CD4-positive, alpha-beta T cell treated with Interferon alpha-2 for 1 hour (primary cell): ENCODE measurements around the gene ERO1A.
A peak's percentile ranks its signal among the peaks of the same experiment; 100 is the strongest.
"Not testable (repeated sequence)": the region's sequence is repeated elsewhere in the genome, so short reads cannot be mapped to it uniquely, and the experiment has no call there.

Source experiments
- DNase-seq, 2 donors: peaks; one replicate each; pipeline ENCODE4 v3.0.0-alpha.2; 2020 to 2022

ERO1A gene

GRCh38 chr14:52695481-52696091, at the start of gene ERO1A:
Gene ERO1A, minus strand, starts transcription at chr14:52695558. Its CDS starts 77 bp downstream, at chr14:52695481.
- DNase-seq, result peak; percentile 66 to 72

- peak in 1 of 2 donors; percentile 60 for DNase-seq
Measured at GRCh38 chr14:52741865-52742264, 46.5 kb upstream of the ERO1A start.

GRCh38 chr14:52740751-52741150, 45.4 kb upstream of the ERO1A start:
- no peak for DNase-seq

GRCh38 chr14:52738409-52738808, 43.1 kb upstream of the ERO1A start:
- DNase-seq, result no peak

- no peak for DNase-seq
Measured at GRCh38 chr14:52735921-52736489, 40.6 kb upstream of the ERO1A start.

- DNase-seq, result no peak
Measured at GRCh38 chr14:52733824-52734223, 38.5 kb upstream of the ERO1A start.

- no peak for DNase-seq
Measured at GRCh38 chr14:52730709-52731111, 35.4 kb upstream of the ERO1A start.

GRCh38 chr14:52729925-52730708, 34.8 kb upstream of the ERO1A start, which contains the start of gene STYX:
Gene STYX, plus strand, starts transcription at chr14:52730166. Its CDS starts 309 bp downstream, at chr14:52730475.
- DNase-seq, result peak; percentile 96 to 98

- no peak for DNase-seq
Measured at GRCh38 chr14:52729585-52729924, 34.2 kb upstream of the ERO1A start.

- DNase-seq, result not testable (repeated sequence)
Measured at GRCh38 chr14:52729035-52729434, 33.7 kb upstream of the ERO1A start.

- DNase-seq, result not testable (repeated sequence)
Measured at GRCh38 chr14:52727509-52727908, 32.2 kb upstream of the ERO1A start.

GRCh38 chr14:52724360-52724644, 28.9 kb upstream of the ERO1A start:
- no peak for DNase-seq

GRCh38 chr14:52723514-52724359, 28.4 kb upstream of the ERO1A start:
- DNase-seq, result no peak

GRCh38 chr14:52716155-52716554, 20.8 kb upstream of the ERO1A start:
- no peak for DNase-seq

- no peak for DNase-seq
Measured at GRCh38 chr14:52711666-52712065, 16.3 kb upstream of the ERO1A start.

GRCh38 chr14:52706724-52707706, 11.7 kb upstream of the ERO1A start, which contains the start of gene PSMC6:
Gene PSMC6, plus strand, starts transcription at chr14:52707200. Its CDS starts 20 bp downstream, at chr14:52707220.
- DNase-seq, result peak; percentile 92 to 95

GRCh38 chr14:52706286-52706685, 10.9 kb upstream of the ERO1A start:
- DNase-seq, result peak; percentile 49 to 74

- DNase-seq, result no peak
Measured at GRCh38 chr14:52703664-52704063, 8.3 kb upstream of the ERO1A start.

GRCh38 chr14:52703225-52703624, 7.9 kb upstream of the ERO1A start:
- DNase-seq, result peak in 1 of 2 donors; percentile 29

GRCh38 chr14:52701223-52701622, 5.9 kb upstream of the ERO1A start:
- DNase-seq, result no peak

GRCh38 chr14:52700701-52701172, 5.4 kb upstream of the ERO1A start:
- no peak for DNase-seq
